ENCODE data around the gene TMA7B.
"Not testable (repeated sequence)": the region's sequence is repeated elsewhere in the genome, so short reads cannot be mapped to it uniquely, and the experiment has no call there.

The TMA7B gene

DNA sequence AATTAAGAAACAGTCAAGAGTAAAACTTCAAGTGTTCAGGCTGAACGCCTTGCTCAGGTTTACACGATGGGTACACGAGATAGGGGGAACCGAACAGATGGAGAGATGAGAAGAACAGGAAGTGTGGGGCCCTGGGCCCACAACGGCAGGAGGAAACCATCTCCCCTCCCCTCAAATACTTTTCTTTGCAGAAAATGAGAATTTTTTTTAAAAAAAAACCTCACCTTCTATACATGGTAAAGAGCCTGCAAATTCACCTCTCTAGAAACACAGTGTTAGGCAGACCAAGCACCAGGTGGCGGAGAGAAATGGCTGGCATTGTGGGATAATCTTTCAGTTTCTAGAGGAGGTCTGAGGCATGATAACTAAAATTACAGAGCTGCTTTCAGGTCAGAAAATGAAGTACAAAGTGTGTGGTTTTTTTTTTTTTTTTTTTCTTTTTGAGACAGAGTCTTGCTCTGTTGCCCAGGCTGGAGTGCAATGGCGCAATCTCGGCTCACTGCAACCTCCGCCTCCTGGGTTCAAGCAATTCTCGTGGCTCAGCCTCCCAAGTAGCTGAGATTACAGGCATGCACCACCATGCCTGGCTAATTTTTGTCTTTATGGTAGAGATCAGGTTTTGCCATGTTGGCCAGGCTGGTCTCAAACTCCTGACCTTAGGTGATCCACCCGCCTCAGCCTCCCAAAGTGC lies 8.4 kb upstream of the TMA7B start:
- in situ Hi-C loops (cut with HindIII; ENCODE audit: low sequenced_read_pairs), result not testable (repeated sequence)

DNA sequence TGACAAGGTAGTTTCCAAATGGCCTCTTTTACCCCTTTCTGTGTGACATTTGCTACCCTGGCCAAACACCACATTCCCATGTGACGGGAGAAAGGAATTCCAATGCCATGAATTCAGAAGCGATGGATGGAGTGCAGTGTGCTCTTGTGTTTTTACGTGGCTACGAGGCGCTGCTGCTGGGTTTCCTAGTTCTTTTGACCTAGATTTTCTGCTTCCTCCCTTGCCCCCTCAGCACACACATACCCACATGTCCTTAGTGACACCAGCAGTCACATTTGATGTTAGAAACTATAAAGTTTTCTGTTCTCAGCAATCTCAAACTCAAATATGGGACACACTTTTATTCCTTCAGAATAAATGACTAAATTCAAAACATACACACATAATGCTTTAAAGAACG lies 7.8 kb upstream of the TMA7B start:
- in situ Hi-C loops (cut with HindIII; ENCODE audit: low sequenced_read_pairs), result no loop called here

DNA sequence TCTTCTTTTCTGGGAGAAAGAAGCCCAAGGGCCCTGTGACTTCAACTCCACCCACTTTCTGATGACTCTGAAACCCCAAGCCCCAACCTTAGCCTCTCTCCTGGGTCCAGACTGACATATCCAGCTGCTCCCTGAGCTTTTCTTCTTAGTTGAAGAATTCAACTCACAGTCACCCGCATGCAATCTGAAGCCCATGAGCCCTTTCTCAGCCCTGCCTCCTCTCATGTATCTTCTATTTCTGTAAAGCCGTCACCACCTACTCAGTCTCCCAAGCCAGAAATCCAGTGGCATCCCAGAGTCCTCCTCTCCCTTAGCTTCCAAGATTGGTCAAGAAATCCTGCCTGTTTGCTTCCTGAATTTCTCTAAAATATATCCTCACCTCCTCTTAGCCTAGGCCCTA lies 7.1 kb upstream of the TMA7B start:
- in situ Hi-C loops (cut with HindIII; ENCODE audit: low sequenced_read_pairs), result no loop called here

DNA sequence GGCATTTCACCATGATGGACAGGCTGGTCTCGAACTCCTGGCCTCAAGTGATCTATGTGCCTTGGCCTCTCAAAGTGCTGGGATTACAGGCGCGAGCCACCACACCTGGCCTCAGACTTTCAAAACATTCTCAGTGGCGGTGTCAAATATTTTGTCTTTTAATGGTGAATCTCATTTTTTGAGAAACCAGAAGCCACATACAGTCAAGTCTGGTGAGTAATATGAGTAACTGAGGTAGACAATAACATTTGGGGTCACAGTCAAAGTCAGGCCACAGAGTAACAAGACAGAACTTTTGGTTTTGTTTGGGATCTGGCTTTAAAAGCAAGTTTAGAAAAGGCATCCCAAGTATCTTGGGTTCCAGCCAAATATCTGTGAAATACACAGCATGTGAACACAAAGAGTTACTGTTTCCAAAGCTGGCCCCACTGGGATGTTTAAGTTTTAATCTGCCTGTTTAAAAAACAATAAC lies 5.6 kb upstream of the TMA7B start:
- in situ Hi-C loops (cut with HindIII; ENCODE audit: low sequenced_read_pairs), result no loop called here

DNA sequence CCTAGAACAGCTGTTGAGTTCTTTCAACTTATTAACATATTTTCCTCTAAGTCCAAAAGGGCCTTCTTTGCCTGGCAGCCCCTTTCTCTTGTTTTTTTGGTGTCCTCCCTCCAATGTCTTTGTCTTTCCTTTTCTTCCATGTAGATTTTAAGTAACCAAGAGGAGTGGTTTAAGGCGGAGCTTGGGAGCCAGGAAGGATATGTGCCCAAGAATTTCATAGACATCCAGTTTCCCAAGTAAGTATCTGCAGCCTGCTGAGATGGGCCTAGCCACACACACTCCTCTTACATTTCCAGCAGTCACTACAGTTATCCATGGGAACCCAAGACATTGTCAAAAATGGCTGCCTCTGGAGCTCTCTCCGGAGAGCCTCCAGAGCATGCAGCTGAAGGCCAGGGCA lies 4.5 kb upstream of the TMA7B start:
- in situ Hi-C loops (cut with HindIII; ENCODE audit: low sequenced_read_pairs), result no loop called here

DNA sequence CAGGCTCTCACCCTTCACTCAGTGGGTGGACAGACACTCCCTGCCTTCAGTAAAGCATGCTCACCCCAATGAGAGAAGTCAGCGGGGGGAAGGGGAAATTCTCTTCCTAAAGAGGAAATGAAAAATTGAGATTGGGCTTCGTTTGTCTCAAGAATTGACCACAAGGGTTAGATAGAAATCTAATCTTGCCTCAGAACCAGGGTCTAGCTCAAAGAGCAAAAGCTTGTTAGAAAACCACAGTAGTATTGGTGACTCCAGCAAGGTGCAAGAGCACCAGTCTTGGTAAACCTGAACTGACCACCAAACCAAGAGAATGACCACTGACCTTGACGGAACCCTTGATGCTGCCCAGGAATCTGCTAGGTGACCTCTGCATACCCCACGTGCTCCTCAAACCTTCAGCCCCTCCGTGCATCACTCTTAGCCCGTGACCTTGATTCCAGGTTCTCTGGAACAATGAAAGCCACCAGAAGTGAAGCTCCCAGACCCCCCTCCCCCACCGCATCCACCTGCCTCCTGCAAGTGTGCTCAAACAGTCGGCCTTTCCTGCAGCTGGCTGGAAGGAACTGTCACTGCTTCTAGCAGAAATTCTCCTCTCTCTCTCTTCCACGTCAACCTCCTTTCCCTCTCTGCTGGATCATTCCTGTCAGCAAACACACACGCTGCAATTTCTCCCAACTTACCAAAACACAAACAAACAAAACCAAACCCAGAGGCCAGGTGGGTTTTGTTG lies 3.1 kb upstream of the TMA7B start:
- in situ Hi-C loops (cut with HindIII; ENCODE audit: low sequenced_read_pairs), result no loop called here

DNA sequence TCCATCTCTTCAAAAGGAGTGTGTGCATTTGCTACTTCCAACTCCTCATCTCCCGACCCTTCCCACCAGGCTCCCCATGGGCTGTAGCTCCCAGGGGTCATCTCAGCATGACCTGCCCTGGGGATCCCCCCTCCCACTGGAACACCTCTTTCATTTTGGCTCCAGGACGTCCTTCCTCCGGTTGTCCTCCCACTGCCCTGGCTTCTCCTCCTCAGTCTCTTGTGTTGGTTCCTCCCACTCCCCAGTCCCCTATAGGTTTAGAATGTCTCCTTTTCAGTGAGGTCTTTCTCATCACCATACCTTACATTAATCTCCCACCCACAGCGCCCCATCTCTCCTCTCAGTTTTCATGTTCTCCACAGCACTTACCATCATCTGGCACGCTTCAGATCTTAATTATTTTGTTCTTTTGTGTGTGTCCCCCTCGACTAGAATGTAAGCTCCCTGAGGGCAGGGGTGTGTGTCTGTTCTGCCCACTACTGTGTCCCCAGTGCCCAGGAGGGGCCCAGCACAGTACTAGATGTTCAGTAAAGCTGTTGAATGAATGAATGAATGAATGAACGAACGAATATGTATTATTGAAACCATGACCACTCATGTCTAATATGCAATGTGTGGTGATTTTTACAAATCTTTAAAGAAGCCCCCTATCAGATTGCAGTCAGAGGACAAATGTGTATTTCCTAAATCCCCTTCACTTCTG lies 2.0 kb upstream of the TMA7B start:
- in situ Hi-C loops (cut with HindIII; ENCODE audit: low sequenced_read_pairs), result no loop called here

DNA sequence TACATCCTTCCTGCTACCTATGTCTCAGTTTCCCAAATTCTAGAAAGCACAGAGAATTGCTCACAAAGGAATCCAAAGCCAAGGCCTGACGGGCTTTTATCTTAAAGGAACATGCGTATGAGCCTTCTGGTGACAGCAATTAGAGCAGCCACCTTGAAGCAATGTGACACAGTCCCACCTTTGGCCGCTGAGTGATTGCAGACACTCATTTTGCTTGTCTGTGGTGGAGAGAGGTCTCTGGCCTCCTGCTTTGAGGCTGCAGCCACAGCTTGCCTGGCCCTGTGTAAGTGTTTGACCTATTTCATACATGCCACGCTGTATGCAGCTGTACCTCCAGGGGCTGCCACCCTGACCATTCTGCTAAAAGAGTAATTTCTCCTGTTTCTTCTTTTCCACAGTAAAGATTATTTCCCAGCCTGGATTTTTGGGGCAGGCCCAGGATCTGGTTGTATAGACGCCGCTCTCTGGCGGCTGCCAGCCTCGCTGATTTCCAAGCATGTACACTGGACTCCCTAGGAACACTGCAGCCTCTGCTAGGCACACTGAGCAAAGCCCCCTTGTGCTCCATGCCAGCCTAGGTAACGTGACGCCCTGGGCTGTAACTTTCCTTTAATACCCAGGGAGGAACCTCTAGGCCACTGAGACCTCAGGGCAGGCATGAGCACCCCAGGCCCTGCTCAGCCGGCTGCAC lies 1.1 kb upstream of the TMA7B start:
- in situ Hi-C loops (cut with HindIII; ENCODE audit: low sequenced_read_pairs), result no loop called here

DNA sequence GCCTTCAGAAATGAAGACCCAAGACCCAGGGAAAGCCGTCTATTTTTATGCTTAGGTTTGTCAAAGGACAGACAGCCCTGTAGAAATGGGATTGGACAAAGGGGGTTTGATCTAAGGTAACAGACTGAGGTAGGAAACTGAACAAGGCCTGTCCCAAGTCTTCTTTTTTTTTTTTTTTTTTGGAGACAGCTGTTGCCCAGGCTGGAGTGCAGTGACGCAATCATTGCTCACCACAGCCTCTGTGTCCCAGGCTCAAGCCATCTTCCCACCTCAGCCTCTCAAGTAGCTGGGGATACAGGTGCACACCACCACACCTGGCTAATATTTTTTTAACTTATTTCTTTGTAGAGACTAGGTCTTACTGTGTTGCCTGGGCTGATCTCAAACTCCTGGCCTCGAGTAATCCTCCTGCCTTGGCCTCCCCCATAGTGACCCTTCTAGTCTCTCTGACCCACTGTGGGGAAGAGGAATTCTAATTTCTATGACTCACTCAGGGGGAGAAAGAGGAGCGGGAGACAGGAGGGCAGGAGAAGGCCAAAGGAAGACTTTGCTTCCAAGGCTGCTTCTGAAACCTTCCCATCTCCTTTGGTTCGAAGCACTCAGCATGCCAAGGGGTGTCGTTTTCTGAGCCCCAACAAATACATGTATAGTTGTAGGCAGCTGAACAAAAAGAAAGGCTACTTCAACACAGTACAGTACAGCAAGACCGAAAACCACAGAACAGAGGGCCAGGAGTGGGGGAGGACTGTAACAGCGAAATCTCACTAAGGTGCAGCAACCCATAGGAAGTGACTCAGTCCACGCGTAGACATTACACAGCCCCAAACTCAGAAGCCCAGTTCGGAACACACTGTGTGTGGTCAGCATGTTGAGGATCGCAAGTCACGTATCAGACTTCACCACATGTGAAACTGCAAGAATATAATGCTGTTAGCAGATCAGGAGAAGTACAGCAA lies 872 bp downstream of the TMA7B start:
- in situ Hi-C loops (cut with HindIII; ENCODE audit: low sequenced_read_pairs), result no loop called here

DNA sequence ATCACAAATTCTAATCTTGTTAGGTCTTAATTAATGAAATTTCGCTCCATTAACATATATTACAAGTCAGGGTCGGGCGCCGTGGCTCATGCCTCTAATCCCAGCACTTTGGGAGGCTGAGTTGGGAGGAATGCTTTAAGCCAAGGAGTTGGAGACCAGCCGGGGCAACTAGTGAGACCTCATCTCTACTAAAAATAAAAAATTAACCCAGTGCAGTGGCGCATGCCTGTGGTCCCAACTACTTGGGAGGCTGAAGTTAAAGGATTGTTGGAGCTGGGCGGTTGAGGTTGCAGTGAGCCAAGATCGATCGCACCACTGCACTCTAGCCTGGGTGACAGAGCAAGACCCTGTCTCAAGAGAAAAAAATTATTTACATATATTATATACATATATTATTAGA lies 1.9 kb downstream of the TMA7B start:
- in situ Hi-C loops (cut with HindIII; ENCODE audit: low sequenced_read_pairs), result no loop called here

DNA sequence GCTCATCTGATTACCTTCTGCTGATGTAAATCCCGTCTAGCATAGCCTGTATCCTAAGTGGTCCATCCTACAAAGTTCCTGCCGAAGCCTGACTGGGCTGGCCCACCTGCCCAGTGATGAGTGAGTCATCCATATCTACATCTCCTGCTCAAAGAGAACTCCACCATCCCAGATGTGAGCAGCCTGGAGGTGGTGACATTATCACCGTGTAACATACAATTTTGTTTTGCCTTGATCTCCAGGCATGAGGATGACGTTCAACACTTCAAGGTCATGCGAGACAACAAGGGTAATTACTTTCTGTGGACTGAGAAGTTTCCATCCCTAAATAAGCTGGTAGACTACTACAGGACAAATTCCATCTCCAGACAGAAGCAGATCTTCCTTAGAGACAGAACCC lies 5.6 kb downstream of the TMA7B start:
- in situ Hi-C loops (cut with HindIII; ENCODE audit: low sequenced_read_pairs), result no loop called here

DNA sequence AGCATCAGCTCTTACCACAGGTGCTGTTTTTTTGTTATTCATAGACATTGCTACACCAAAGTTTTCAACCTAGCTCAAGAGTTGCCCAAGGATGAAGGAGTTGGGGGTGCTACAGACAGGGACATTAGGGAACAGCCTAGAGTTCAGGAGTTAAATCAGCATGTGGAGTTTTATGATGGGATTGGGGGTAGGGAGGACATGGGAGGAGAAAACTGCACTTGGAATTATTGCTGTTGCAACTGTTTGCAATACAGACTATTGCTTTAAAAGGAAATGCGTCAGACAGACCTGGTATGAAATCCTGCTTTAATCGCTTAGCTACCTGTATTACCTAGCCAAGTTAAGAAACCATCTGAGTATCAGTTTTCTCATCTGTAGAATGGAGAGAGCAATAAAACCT lies 6.3 kb downstream of the TMA7B start:
- in situ Hi-C loops (cut with HindIII; ENCODE audit: low sequenced_read_pairs), result no loop called here

DNA sequence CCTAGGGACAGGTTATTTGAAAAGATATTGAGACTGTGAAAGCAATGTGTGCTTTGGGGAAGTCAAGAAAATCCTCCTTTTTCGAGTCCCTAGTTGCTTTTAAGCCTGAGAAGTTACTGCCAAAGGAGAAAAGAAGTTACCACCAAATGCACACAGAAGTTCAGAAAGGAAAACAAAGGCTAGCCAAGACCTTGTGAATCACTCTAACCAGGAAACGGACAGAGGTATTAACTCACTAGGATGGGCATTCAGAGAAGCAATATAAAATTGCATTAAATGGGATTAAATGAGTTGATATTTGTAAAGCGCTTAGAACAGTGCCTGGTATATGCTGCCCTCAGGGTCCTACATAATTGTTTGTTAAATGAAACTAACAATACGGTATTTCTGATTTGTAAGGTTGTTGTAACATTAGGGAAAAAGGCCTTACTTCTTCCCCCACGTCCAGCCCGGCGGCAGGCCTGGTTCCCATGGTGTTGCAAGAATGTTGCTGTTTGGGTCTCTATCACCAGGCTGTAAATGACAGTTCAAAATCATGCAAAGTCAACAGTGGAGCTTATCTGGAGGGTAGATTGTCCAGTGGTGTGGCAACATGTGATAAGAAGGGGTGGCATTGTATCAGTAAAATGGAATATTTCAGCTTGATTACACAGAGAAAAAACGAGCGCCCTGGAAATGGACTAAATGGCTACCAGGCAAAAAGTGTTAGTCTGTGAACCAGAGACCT lies 7.1 kb downstream of the TMA7B start:
- in situ Hi-C loops (cut with HindIII; ENCODE audit: low sequenced_read_pairs), result no loop called here

DNA sequence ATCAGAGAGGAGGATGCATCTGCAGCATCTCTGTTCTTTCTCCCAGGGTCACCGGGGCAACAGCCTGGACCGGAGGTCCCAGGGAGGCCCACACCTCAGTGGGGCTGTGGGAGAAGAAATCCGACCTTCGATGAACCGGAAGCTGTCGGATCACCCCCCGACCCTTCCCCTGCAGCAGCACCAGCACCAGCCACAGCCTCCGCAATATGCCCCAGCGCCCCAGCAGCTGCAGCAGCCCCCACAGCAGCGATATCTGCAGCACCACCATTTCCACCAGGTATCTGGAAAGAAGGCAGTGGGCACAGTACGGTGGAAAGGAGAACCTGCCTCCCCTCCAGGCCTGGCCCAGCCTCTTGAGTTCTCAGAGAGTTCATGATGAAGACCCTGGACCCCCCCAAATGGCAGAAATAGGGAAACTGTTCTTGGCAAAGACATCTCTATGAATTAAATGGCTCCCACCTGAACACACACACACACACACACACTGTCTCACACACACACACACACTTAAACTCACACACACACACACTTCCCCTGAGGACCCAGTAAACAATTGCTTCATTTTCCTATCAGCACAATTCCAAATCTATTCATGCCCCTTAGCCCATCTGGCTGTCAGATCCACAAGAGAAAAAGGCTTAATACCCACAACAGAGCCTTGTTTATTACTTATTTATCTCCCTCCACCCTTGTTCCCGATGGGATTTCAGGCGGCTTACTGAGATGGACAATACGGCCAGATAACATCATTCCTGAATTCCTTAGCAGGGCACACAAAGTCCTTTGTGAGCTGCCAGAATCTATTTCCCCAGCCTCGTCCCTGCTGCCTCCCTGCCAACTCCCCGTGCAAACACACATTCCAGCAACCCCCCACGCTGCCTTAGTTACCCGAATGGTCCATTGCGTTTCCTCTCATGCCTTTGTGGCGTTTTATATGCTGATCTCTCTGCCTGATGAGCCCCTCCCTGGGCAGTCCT lies 8.1 kb downstream of the TMA7B start:
- in situ Hi-C loops (cut with HindIII; ENCODE audit: low sequenced_read_pairs), result no loop called here

DNA sequence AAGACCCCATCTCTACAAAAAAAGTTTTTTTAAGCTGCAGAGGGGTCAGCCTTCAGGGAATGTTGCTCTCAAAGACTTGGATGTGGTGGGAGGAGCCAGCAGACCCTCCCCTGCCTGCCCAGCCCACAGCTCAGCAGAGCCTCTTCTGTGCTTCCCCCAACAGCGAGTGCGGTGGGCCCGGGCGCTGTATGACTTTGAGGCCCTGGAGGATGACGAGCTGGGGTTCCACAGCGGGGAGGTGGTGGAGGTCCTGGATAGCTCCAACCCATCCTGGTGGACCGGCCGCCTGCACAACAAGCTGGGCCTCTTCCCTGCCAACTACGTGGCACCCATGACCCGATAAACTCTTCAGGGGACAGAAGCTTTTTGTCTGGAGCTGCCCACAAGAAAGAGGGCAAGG lies 10.5 kb downstream of the TMA7B start:
- in situ Hi-C loops (cut with HindIII; ENCODE audit: low sequenced_read_pairs), result no loop called here

DNA sequence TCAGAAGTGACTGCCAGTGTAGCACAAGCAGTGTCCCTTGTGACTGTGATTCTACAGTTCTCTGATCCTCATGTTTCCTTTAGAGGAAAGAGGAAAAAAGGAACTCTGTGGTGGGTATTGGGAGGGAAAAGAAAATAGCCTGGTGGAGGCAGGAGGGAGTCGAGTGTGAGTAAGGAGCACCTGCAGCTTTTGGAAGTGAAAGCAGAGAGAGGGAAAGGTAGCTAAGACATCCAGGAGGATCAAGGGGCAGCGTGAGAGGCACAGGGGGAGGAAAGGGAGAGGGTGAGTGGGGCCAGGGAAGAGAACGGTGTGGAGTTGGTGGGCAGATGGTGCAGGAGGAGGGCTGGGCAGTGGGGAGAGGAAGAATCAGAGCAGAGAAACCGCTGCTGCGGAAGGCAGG lies 12.4 kb downstream of the TMA7B start:
- in situ Hi-C loops (cut with HindIII; ENCODE audit: low sequenced_read_pairs), result no loop called here

DNA sequence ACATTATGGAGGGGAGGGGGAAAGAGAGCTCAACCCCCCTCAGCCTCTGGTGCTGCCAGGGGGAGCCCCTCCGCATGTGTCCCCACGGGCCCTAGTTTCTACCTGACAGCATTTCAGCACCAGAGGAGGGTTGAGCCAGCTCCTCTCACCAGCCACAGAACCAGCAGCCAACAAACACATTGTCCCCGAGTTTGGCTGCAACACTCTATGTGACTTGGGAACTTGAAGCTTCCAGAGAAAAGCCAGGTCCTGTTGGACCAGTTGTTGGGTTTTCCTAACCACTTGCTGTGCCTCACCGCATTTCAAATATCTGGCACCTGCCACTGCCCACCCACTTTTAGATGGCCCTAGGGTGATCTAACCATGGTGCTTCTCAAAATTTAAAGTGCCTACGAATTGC lies 13.5 kb downstream of the TMA7B start:
- in situ Hi-C loops (cut with HindIII; ENCODE audit: low sequenced_read_pairs), result no loop called here

DNA sequence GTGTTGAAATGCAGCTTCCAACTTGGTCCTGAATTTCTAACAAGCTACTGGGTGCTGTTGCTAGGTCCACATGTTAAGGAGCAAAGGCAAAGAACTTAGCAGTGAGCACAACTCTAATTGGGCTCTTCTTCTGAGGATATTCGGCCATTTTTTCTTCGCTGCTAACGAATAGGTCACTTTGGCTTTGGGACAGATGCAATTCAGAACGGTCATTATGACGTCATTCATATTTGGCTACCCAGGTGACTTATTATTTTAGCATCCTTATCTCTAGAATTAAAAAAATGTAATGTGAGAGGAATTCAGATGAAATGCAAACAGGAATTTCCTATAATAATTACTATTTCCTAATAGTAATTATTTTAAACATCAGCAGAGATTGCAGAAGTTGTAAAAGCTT lies 13.9 kb downstream of the TMA7B start:
- in situ Hi-C loops (cut with HindIII; ENCODE audit: low sequenced_read_pairs), result no loop called here

DNA sequence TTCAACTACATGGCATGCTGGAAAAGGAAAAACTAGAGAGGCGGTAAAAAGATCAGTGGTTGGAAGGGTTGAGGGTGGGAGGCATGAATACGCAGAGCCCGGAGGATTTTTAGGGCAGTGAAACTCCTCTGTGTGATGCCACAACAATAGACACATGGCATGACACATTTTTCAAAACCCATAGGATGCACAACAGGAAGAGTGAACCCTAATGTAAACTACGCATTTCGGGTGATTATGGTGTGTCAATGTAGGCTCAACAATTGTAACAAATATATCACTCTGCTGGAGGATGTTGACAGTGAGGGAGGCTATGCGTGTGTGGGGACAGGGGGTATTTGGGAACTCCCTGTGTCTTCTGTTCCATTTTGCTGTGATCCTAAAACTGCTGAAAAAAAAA lies 18.9 kb downstream of the TMA7B start:
- in situ Hi-C loops (cut with HindIII; ENCODE audit: low sequenced_read_pairs), result no loop called here

Data from DLD1 (cell line).